PC-9 (cell line): Measurements from ENCODE around the gene NMRAL1.

Experiments
- EZH2 ChIP-seq: fragments of 200-600 bp; sonication (generic); IDR thresholded peaks from 2 replicates; pipeline ENCODE4 v1.8.0; 2017; ENCODE audit warnings: antibody characterized with exemption, low read depth
- TF ChIP-seq, protein P1 (sequence below): fragments of 200-600 bp; sonication (generic); conservative IDR thresholded peaks from 2 replicates; pipeline ENCODE4 v1.6.1; 2017; ENCODE audit warnings: mixed run types, antibody characterized with exemption, mild to moderate bottlenecking, moderate library complexity

DNA sequence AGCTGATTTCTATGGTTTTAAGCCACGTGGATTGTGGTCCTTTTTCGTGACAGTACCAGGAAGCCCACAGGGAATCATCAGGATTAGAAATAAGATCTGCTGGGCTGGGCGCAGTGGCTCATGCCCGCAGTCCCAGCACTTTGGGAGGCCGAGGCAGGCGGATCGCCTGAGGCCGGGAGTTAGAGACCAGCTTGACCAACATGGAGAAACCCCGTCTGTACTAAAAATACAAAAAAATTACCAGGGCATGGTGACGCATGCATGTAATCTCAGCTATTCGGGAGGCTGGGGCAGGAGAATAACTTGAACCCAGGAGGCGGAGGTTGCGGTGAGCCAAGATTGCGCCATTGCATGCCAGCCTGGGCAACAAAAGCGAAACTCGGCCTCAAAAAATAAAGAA is 6.5 kb downstream of the NMRAL1 start:
- TF ChIP-seq, protein P1, sequence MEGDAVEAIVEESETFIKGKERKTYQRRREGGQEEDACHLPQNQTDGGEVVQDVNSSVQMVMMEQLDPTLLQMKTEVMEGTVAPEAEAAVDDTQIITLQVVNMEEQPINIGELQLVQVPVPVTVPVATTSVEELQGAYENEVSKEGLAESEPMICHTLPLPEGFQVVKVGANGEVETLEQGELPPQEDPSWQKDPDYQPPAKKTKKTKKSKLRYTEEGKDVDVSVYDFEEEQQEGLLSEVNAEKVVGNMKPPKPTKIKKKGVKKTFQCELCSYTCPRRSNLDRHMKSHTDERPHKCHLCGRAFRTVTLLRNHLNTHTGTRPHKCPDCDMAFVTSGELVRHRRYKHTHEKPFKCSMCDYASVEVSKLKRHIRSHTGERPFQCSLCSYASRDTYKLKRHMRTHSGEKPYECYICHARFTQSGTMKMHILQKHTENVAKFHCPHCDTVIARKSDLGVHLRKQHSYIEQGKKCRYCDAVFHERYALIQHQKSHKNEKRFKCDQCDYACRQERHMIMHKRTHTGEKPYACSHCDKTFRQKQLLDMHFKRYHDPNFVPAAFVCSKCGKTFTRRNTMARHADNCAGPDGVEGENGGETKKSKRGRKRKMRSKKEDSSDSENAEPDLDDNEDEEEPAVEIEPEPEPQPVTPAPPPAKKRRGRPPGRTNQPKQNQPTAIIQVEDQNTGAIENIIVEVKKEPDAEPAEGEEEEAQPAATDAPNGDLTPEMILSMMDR, result no peak
- no peak for TF ChIP-seq EZH2
